ENCODE results near the gene GORAB.

- TF ChIP-seq CTCF (IDR thresholded peaks at IDR 0.05) = no peak
- no peak for TF ChIP-seq POLR2A (IDR thresholded peaks at IDR 0.05)
These were observed 59.1 kb downstream of the GORAB start for GRCh38 chr1:170590921-170591705.
